GM03348 (cell line): ENCODE data around the gene NOC4L.

ENCODE experiments used
- DNase-seq: peaks from one replicate; pipeline ENCODE4 v3.0.0; 2012; ENCODE audit warnings: low spot score

NOC4L gene

DNA sequence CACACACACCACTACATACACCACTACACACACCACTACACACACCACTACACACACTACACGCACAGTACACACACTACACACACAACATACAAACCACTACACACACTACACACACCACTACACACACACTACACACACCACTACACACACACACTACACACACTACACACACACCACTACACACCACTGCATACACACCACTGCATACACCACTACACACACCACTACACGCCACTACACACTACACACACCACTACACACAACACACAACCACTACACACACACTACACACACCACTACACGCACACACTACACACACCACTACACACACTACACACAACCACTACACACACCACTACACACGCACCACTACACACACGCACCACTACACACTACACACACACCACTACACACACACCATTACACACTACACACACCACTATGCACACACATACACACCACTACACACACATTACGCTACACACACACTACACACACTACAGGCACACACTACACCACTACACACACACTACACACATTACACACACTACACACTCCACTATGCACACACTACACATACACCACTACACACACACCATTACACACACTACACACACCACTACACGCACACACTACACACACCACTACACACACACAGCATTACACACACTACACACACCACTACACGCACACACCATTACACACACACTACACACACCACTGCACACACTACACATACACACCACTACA lies 12.5 kb downstream of the NOC4L start:
- DNase-seq = no peak

GRCh38 chr12:132157733-132158409 lies 13.6 kb downstream of the NOC4L start:
- no peak for DNase-seq

GRCh38 chr12:132158677-132159554 lies 14.7 kb downstream of the NOC4L start:
- no peak for DNase-seq

DNA sequence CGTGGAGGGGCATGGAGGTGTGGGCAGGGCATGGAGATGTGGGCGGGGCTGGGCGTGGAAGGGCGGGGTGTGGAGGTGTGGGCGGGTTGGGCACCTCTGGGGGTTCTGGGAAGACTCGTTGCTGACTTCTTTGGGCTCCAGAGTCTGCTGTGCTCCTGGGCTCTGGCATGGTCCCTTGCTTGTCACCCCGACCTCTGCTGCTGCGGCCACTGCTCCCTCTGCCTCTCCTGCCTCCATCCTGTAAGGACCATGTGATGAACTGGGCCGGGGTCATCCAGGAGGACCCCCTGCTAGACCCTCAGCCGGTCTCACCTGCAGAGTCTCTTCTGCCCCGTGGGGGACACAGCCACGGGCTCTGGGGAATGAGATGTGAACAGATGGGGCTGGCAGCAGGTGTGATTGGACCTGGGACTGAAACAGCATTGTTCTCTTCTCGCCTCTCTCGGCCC lies 15.3 kb downstream of the NOC4L start:
- no peak for DNase-seq

DNA sequence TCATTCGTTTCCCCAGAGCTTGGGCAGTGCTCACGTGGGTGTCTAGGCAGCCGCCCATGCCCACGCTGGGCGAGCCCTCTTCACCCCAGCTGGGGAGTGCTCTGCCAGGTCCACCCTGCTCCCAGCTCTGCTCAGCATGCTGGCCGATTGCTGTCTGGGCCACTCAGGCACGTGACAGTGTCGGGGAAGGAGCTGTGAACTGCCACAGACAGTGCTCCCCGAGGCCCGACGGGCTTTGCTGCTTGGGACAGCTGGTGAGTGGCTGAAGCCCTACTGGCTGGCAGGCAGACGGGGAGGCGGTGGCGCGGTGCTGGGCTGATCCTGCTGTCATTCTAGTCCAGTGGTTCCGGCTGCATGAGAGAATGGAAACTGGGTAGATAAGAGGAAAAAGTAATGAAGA lies 15.8 kb downstream of the NOC4L start:
- no peak for DNase-seq

DNA sequence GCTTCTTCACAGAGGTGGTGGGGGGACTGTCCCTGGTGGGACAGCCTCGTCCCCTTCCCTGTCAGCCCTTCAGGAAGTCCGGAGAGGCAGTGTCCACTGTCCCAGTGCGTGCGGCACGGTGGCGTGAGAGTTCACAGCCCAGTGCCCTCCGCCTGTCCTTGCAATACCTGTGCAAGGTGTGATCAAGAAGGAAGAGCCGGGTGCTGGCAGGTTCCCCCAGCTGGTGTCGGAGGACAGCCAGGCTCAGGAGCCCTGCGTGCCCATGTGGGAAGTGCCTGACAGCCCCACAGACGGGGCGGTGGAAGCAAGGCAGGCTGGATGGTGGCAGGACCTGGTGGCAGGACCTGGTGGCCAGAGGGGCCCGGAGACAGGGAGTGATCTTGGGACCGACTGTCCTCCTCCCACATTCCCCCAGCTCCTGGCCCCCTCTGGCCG lies 16.4 kb downstream of the NOC4L start:
- no peak for DNase-seq

GRCh38 chr12:132161036-132161781 lies 17.0 kb downstream of the NOC4L start:
- no peak for DNase-seq

GRCh38 chr12:132161796-132162507 lies 17.7 kb downstream of the NOC4L start:
- no peak for DNase-seq

DNA sequence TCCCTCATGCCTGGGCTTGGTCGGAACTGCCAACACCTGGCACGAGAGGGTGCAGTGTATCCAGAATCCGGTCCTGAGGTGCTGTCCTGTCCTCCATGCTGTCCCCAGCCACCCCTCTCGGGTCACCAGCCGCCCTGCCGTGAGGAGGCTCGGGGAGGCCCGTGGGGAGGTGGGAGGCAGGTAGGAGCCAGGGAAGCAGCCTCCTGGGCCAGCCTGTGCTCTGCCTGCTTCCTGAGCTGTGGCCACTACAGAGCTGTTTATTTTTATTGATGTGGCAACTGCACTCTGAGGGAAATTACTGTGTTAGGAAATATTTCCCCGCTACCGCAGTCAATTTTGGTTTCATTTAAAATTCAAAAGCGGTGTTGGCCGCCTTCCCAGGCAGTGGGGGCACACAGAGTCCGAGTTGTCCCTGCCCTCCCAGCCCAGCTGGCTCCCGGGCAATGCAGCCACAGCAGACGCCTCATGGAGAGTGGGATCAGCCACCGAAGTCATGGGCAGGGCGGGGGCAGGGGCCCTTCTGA lies 18.3 kb downstream of the NOC4L start:
- DNase-seq = peak; percentile 80

DNA sequence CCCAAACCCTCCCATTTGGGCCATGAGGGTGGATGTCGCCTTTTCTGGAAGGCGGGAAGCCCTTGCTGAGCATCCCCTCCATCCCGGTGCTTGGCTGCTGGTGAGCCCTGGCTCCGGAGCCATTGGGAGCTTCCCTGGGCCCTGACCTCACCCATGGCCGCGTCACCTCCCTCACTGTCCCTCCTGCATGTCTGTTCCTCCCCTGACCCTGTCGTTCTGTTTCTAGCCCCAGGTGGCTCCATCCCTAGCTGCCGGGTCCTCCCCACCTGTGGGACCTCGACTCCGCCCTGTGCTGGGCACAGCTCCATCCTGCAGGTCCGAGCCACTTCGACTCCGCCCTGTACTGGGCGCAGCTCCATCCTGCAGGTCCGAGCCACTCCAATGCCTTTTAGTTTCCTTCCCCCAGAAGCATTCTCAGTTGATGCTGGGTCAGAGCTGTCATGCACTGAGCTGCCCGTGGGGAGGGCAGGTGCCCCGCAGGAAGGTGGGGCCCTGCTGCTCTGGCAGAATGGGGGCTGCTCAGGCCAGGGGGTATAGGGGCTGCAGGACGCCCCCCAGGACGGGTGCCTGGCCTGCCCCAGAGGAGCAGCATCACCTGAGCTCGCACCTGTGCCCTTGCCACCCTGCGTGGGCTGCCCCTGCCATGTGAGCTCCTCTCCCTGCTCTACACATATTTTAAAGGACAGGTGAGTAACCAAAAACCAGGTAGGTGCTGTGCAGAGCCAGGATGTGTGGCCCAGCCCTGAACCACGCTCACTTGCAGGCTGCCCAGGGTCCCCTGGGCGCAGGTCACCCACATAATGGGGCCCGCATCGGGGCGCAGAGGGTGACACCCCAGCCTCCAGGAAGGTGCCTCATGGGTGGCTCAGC lies 19.0 kb downstream of the NOC4L start:
- DNase-seq = no peak

DNA sequence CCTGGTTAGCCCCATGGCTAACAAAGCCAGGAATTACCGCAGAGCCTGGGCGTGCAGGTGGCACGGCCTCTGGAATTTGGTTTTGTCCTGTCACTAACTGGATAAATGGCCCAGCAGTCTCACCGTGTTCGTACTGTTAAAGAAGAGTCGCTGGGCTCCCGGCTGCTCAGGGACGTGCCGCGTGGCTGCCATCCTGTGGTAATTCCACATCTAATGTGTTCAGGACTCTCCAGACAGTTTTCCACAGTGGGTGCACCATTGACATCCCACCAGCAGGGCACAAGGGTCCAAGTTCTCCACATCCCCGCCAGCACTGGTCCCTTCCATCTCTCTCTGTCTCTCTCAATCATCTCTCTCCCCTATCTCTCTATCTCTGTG lies 19.6 kb downstream of the NOC4L start:
- no peak for DNase-seq

DNA sequence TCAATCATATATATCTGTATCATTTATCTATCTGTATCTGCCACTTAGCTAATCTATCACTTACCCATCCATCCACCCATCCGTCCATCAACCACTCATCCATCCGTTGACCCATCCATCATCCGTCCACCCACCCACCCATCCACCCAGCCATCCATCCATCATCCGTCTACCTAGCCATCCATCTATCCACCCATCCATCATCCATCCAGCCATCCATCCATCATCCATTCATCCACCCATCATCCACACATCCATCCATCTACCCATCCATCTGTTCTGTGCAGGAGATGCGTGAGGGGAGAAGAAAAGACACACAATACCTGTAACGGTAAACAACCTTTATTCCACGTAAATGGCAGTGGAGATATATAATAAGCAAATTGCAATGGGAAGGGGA lies 20.2 kb downstream of the NOC4L start:
- no peak for DNase-seq

GRCh38 chr12:132165584-132165983 lies 21.3 kb downstream of the NOC4L start:
- DNase-seq = no peak

- no peak for DNase-seq
These were observed 21.8 kb downstream of the NOC4L start for GRCh38 chr12:132166093-132166492.

GRCh38 chr12:132166801-132167591 lies 22.7 kb downstream of the NOC4L start:
- no peak for DNase-seq

DNA sequence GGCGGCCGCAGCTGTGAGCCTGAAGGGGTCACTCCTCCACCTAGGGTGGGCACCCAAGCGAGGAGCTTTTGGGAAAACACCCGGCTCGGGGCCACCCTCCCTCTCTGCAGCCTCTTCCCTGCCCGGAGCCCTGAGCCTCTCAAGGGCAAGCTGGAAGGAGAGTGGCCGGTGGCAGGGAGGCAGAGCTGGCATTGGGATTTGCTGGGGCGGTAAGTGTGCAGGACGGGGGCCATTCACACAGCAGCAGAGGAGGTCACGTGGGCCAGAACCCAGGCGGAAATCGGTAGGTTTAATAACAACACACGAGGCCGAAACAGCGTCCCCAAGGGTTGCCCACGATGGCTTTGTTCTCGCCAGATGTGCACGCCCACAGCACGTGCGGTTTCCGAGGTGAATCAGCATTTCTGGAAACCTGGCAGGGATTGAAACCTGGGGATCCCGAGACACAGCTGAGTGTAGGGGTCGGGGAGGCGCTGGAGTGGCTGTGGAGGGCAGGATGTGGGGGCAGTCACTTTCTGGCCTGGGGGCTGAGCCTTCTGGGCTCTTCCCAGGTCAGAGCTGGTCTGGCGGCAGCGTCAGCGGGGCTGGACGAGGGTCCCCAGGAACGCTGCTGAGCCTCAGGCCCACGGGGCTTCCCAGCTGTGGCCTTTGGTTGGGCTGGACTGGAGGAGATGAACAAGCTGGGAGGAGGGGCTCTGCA lies 23.5 kb downstream of the NOC4L start:
- DNase-seq = no peak

GRCh38 chr12:132168311-132169031 lies 24.2 kb downstream of the NOC4L start:
- no peak for DNase-seq

DNA sequence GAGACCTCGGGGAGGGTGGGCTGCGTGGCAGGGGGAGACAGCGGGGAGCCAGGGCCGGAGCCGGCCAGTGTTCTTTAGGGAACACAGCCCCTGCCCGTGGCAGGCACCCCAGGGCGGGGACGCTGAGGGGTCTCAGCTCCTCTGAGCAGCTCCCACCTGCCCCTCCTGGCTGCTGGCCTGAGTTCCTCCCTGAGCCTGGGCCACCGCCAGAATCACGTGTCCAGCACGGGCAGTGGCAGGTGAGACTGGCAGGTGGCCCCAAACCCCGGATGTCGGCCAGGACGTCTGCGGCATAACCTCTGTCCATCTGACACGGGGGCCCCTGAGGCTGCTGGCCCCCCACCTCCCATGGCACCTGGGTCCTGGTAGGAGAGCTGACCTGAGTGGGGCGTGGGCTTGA lies 25.1 kb downstream of the NOC4L start:
- DNase-seq = no peak
